Measurements from ENCODE around the gene PCLO.
"Not testable (repeated sequence)": the region's sequence is repeated elsewhere in the genome, so short reads cannot be mapped to it uniquely, and the experiment has no call there.

Gene PCLO

GRCh38 chr7:82961240-82961639 is 201.4 kb downstream of the PCLO start:
- FAIRE-seq: no peak

- no peak for FAIRE-seq
Observed at GRCh38 chr7:82959528-82959927, 203.2 kb downstream of the PCLO start.

DNA sequence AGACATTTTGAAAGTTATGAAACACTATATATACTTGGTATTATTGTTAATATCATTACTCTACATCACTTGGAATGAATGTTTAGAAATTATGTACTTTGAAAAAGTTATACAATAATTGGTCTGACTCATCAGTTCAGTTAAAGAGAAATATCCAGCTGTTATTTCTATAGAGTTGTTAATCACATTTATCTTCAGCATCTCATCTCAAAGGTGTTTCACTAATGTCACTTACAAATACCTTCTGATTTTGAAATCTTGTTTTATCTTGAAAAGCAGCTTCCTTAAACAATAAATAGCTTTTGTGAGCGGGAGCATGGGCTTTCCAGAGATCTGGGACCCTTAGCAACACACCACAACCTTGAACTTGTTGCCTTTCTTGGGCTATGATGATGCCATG is 205.2 kb downstream of the PCLO start:
- FAIRE-seq: no peak

DNA sequence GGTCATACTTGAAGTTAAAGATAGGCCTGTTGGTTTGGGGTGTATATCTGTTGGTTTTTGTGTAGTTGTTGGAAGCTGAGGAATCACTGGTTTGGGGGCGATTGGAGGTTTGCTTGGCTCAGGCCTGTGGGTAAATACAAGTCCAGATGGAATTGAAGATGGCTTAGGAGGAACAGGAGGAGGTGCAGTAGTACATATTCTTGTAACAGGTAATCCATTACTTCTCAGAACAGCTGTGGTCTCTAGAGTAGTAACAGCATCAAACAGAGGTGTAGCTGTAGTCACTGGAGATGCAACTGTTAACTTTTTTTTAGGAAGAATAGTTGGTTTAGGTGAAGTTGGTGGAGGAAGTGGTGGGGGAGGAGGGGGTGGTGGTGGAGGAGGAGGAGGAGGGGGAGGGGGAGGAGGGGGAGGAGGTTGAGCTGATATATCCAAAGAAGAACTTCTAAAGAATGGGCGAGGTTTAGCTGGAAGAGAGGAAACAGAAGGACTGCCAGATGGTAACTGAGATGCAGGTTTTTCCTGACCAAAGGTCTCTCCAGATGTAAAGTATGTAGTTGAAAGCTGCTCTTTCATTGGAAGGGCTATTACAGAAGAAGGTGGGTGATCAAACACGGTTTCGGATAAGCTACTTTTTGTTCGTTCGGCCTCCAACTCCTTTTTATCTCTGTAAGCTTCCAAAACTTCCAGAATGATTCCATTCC is 209.2 kb downstream of the PCLO start:
- FAIRE-seq: no peak

GRCh38 chr7:82950436-82950835 is 212.2 kb downstream of the PCLO start:
- no peak for FAIRE-seq

GRCh38 chr7:82945480-82945879 is 217.2 kb downstream of the PCLO start:
- no peak for FAIRE-seq

- FAIRE-seq: no peak
Observed at GRCh38 chr7:82945056-82945455, 217.6 kb downstream of the PCLO start.

- FAIRE-seq: no peak
Observed at GRCh38 chr7:82932516-82932915, 230.2 kb downstream of the PCLO start.

DNA sequence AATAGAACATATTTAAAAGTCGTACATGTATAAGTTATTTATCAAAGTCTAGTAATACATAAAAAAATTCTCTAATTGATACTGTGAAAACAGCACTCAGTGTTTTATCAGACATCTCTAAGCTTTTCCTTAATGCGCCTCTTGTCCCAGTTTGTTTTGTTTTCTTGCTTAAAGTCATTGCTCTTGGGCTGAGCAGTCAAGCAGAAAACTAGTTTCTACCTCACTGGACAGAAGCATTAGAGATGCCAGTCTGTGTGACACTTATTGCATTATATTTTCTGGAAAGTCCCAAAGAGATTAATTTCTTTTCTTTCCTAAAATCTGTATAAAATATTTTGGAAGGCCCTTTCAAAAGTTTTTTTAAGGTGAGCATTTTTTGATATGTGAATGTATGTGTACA is 236.2 kb downstream of the PCLO start:
- FAIRE-seq: no peak

DNA sequence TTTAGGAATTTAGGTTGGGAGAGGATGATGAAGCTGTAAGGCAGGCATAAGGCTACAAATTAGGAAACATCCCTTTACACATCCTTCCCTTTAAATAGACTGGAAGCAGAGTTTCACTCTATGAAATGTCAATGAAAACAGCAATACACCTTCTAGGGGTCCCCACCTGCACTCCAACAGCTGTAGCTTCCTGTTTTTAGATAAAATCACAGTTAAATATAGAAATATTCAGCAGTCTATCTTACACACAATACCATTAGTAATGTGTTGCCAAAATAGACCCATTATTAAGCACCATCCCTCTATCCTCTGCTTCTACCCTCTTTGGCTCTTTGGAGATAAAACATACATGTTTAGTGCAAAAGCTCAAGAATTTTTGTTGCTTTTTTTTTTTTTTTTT is 237.4 kb downstream of the PCLO start:
- no peak for FAIRE-seq

DNA sequence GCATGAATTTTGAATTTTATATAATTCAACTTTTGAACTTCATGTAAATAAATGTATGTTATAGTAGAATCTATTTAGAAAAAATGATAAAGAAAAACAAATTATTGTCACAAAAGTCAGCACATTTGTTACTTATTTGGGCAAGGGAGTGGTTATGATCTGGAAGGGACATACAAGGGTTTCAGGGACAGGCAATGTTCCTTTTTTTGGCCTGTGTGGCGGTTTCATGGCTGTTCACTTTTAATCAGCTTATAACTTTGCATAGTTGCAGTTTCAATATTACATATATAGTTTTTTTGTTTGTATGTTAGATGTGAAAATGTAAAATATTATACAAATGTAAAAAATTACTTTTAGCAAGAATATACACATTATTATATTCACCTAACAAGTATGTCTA is 256.2 kb downstream of the PCLO start:
- no peak for FAIRE-seq

- FAIRE-seq: no peak
Observed at GRCh38 chr7:82904871-82905270, 257.8 kb downstream of the PCLO start.

GRCh38 chr7:82901098-82901497 is 261.6 kb downstream of the PCLO start:
- FAIRE-seq: not testable (repeated sequence)

DNA sequence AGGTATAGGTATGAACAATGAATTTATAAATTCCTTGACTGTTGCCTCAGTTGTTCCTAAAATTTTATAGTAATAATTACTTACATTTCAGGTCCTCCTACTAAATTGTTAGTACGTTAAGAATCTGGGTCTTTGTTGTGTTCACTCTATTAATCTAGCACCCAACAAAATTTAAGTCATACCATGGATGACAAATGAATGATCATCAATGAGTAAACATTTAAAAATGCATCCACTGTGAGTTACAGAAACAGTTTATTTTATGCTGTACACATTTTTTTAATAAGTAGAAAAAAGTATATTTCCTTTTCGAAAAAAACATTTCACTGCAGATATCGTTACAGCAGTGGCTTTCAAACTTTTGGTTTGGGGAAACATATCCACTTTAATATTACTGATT is 265.2 kb downstream of the PCLO start:
- no peak for FAIRE-seq

DNA sequence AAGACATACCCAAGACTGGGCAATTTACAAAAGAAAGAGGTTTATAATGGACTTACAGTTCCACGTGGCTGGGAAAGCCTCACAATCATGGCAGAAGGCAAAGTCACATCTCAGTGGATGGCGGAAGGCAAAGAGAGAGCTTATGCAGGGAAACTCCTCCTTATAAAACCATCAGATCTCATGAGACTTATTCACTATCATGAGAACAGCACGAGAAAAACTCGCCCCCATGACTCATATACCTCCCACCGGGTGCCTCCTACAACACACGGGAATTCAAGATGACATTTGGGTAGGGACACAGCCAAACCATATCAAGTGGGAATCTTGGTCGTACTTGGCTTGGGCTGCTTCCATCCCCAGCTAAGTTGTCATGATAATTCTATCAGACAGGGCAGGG is 268.3 kb downstream of the PCLO start:
- FAIRE-seq: not testable (repeated sequence)

DNA sequence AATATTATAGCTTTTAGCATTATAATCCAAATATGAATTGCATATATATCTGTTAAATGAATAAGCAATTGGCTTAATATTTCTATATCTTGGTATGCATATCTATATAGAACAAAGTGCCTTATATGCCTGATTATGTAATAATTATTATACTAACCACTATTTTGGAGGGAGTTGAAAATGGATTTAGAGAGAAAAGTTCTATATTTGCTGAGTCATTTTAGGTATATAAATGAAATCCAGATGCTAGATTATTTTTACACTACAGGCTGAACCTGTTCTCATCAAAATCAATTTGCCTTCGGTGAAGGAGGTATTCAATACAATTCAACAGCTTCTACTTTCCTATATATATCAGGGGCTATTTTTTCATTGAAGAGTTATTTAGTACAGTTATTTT is 276.4 kb downstream of the PCLO start:
- no peak for FAIRE-seq

DNA sequence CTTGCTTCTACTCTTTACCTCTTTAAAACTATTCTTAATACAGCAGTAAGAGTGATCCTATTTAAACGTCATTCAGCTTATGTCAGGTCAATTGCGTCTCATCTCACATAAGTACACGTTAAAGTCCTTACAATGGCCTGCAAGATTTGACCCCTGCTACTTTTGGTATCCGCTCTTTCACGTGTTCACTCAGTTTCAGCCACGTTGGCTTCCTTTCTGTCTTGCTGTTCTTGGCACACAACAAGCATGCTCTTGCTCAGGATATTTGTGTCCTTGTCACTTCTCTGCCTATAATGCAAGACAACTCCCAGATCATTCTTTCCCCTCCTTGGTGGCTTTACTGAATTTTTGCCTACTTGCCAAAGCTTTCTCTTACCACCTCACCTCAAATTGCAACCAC is 296.8 kb downstream of the PCLO start:
- no peak for FAIRE-seq

DNA sequence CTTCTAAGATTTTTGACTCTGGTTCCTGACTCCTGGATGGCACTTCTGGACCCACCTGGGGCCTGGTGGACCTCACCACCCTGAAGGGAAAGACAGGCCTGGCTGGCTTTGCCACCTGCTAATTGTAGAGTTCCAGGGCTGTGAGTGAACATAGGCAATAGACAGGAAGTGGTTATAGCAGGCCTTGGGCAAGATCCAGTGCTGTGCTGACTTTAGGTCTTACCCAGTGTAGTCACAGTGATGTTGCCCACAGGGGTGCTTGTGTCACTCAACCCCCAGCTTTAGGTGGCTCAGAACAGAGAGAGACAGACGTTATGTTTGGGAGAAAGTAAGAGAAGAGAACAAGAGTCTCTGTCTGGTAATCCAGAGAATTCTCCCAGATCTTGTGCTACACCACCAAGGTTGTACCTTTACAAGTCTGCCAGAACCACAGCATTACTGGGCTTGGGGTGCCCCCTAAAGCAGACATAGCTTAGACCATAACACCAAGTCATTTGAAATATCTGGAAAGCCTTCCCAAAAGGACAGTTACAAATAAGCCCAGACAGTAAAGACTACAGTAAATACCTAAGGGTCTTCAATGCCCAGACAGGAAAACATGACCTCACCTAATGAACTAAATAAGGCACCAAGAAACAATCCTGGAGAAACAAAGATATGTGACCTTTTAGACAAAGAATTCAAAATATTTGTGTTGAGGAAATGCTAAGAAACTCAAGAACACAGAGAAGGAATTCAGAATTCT is 303.4 kb downstream of the PCLO start:
- FAIRE-seq: no peak

- no peak for FAIRE-seq
Observed at GRCh38 chr7:82851121-82851520, 311.6 kb downstream of the PCLO start.

DNA sequence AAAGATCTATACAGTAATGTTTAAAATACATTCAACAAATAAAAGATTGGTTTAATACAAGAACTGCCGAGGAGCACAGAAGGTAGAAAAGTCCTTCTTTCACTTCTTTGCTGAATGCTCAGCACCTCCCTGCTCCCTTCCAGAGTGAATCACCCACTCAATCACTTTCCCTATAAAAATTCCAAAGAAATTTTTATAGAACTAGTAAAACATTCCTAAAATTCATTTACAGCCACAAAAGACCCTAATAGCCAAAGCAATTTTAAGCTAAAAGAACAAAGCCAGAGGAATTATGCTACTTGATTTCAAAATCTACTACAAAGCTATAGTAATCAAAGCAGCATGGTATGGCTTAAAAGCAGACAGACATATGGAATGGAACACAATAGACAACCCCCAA is 320.9 kb downstream of the PCLO start:
- no peak for FAIRE-seq

- FAIRE-seq: no peak
Observed at GRCh38 chr7:82840061-82840460, 322.6 kb downstream of the PCLO start.

- no peak for FAIRE-seq
Observed at GRCh38 chr7:82839555-82839954, 323.1 kb downstream of the PCLO start.

DNA sequence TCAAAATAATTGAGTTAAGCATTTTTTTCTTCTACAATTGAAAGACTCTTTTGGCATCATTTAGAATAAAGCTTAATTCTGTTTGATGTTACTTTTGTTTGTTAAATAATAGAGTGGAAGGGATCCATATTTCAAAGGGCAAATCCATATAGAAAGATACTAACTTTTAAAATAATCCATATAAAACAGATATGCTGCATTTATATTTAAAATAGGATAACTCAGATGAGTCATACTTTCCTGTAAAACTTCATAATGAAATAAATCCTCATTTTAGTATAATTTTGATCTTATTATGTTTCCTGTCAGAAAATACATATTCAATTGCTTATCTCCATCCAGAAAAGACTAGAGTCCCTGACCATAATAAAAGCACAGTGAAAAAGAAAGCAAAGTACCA is 323.6 kb downstream of the PCLO start:
- FAIRE-seq: no peak

- no peak for FAIRE-seq
Observed at GRCh38 chr7:82838314-82838713, 324.4 kb downstream of the PCLO start.

DNA sequence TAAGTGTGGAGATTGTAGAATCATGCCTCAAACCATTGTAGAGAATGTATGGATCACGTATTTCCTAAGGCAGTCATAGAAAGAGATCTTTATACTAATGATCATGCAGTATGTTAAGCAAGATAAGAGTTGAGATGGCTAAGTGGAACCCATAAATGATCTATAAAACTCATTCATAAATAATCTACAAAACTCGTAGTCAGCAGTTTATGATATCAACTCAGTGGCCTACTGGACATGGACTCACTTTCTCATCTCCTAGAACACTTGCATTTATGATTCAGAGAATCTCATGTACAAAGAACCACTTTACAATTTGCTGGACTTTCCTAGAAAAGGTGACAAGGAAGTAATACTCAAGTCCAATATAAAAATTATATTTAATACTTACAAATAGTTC is 339.6 kb downstream of the PCLO start:
- no peak for FAIRE-seq
